Liver (tissue), 9 donors: Measurements from ENCODE around the gene STPG1. TPM values are rescaled to one million over a fixed set of nuclear protein-coding genes. Genes with fewer than 3 reads are reported as not detected.

Experiments
- DNase-seq: peaks from one replicate; pipeline ENCODE4 v3.0.0-alpha.2; 2017; ENCODE audit warnings: low spot score
- H3K27ac ChIP-seq, 2 donors: one replicate each; pipeline ENCODE4 v1.7.0; 2013; ENCODE audit warnings: inconsistent platforms in 2 of 2, low read length in 2 of 2, control low read depth in 1 of 2, low read depth in 1 of 2, mild to moderate bottlenecking in 1 of 2
- H3K27me3 ChIP-seq, 4 donors: one replicate each; pipeline versions ENCODE4 v1.6.1 to v1.7.0; 2013; ENCODE audit warnings: low read length in 3 of 4, inconsistent platforms in 1 of 4, mild to moderate bottlenecking in 1 of 4, moderate library complexity in 1 of 4; ENCODE audit not compliant: control insufficient read depth in 4 of 4, insufficient read depth in 4 of 4
- H3K36me3 ChIP-seq, 4 donors: one replicate each; pipeline versions ENCODE4 v1.6.1 to v1.7.0; 2013; ENCODE audit warnings: low read length in 3 of 4, mild to moderate bottlenecking in 3 of 4, low read depth in 1 of 4, moderate library complexity in 1 of 4; ENCODE audit not compliant: control insufficient read depth in 4 of 4, insufficient read depth in 3 of 4
- H3K4me1 ChIP-seq, 4 donors: one replicate each; pipeline versions ENCODE4 v1.6.1 to v1.7.0; 2013; ENCODE audit warnings: low read length in 3 of 4, mild to moderate bottlenecking in 3 of 4, moderate library complexity in 1 of 4; ENCODE audit not compliant: control insufficient read depth in 4 of 4, insufficient read depth in 4 of 4
- H3K4me3 ChIP-seq, 3 donors: one replicate each; pipeline versions ENCODE4 v1.6.1 to v1.7.0; 2013; ENCODE audit warnings: low read length in 3 of 3, control low read depth in 1 of 3, low read depth in 1 of 3, mild to moderate bottlenecking in 1 of 3
- H3K9ac ChIP-seq, 2 donors: one replicate each; pipeline ENCODE4 v1.7.0; 2013; ENCODE audit warnings: low read length in 2 of 2, mild to moderate bottlenecking in 2 of 2, moderate library complexity in 2 of 2, control low read depth in 1 of 2, low read depth in 1 of 2
- H3K9me3 ChIP-seq, 4 donors: one replicate each; pipeline versions ENCODE4 v1.6.1 to v1.7.0; 2013; ENCODE audit warnings: low read length in 3 of 4; ENCODE audit not compliant: control insufficient read depth in 4 of 4
- EGR1 ChIP-seq, 2 donors: IDR thresholded peaks; 2 replicates each; pipeline ENCODE4 v1.6.1; 2016 to 2018; ENCODE audit warnings: antibody characterized with exemption in 2 of 2, low read depth in 2 of 2
- FOXA1 ChIP-seq: IDR thresholded peaks from 2 replicates; pipeline ENCODE4 v1.6.1; 2016; ENCODE audit warnings: antibody characterized with exemption
- FOXA2 ChIP-seq: IDR thresholded peaks from 2 replicates; pipeline ENCODE4 v1.6.1; 2016; ENCODE audit warnings: antibody characterized with exemption
- GABPA ChIP-seq, 2 donors: IDR thresholded peaks in 1 of 2; conservative IDR thresholded peaks in 1 of 2; 2 replicates each; pipeline ENCODE4 v1.6.1; 2016; ENCODE audit warnings: antibody characterized with exemption in 2 of 2, mild to moderate bottlenecking in 1 of 2, moderate library complexity in 1 of 2
- HNF4A ChIP-seq, 2 donors: conservative IDR thresholded peaks; 2 replicates each; pipeline ENCODE4 v1.6.1; 2016; ENCODE audit warnings: antibody characterized with exemption in 2 of 2, mild to moderate bottlenecking in 2 of 2
- HNF4G ChIP-seq: IDR thresholded peaks from 2 replicates; pipeline ENCODE4 v1.6.1; 2016; ENCODE audit warnings: antibody characterized with exemption
- JUND ChIP-seq, 2 donors: IDR thresholded peaks; 2 replicates each; pipeline ENCODE4 v1.6.1; 2016; ENCODE audit warnings: antibody characterized with exemption in 2 of 2
- NR2F2 ChIP-seq: IDR thresholded peaks from 2 replicates; pipeline ENCODE4 v1.6.1; 2016; ENCODE audit warnings: antibody characterized with exemption
- RAD21 ChIP-seq, 2 donors: IDR thresholded peaks; 2 replicates each; pipeline ENCODE4 v1.6.1; 2016; ENCODE audit warnings: antibody characterized with exemption in 2 of 2, mild to moderate bottlenecking in 2 of 2
- RXRA ChIP-seq, 2 donors: IDR thresholded peaks; 2 replicates each; pipeline ENCODE4 v1.6.1; 2017 to 2018; ENCODE audit warnings: antibody characterized with exemption in 2 of 2, mild to moderate bottlenecking in 1 of 2
- SP1 ChIP-seq: IDR thresholded peaks from 2 replicates; pipeline ENCODE4 v1.6.1; 2018; ENCODE audit warnings: antibody characterized with exemption, mild to moderate bottlenecking
- TAF1 ChIP-seq: conservative IDR thresholded peaks from 2 replicates; pipeline ENCODE4 v1.6.1; 2016; ENCODE audit warnings: antibody characterized with exemption, mild to moderate bottlenecking
- YY1 ChIP-seq: IDR thresholded peaks from 2 replicates; pipeline ENCODE4 v1.6.1; 2016; ENCODE audit warnings: antibody characterized with exemption, mild to moderate bottlenecking
- whole genome bisulfite sequencing: extraction: QIAGEN DNeasy Blood & Tissue Kit; methylation state at CpG from one replicate; pipeline ENCODE4 v1.1.7; 2013; 5-methylcytosine and 5-hydroxymethylcytosine counted together
- polyA plus RNA-seq, 2 donors: library from polyadenylated mRNA; stranded (reverse) in 1 of 2; unstranded in 1 of 2; fragments of 200-250 nt in 1 of 2; fragments of >200 nt in 1 of 2; fragmentation: Nextera tagmentation in 1 of 2; extraction: Ambion mirVana in 1 of 2; gene quantifications; one replicate each; pipeline versions ENCODE4 v1.2.1 to v1.2.3, GENCODE V29; 2013 to 2015
- total RNA-seq, 2 donors: library from RNA; depleted of rRNA; stranded (reverse); fragments of >200 nt; gene quantifications; one replicate each; pipeline ENCODE4 v1.2.3, GENCODE V29; 2014
- TF ChIP-seq, protein P1 (sequence below): IDR thresholded peaks from 2 replicates; pipeline ENCODE4 v1.6.1; 2016; ENCODE audit warnings: antibody characterized with exemption
- TF ChIP-seq, protein P2 (sequence below): IDR thresholded peaks from 2 replicates; pipeline ENCODE4 v1.6.1; 2016; ENCODE audit warnings: antibody characterized with exemption
- TF ChIP-seq, protein P3 (sequence below): IDR thresholded peaks from 2 replicates; pipeline ENCODE4 v1.6.1; 2016; ENCODE audit warnings: antibody characterized with exemption, mild to moderate bottlenecking
- TF ChIP-seq, protein P4 (sequence below): fragments of 150-350 bp; IDR thresholded peaks from 2 replicates; pipeline ENCODE4 v1.5.1; 2017; ENCODE audit warnings: improper control_type of control experiment, low read depth, low read length; ENCODE audit not compliant: missing input control
- TF ChIP-seq, protein P5 (sequence below): IDR thresholded peaks from 2 replicates; pipeline ENCODE4 v1.6.1; 2016; ENCODE audit warnings: antibody characterized with exemption
- donor health status: healthy.
- donor health status: healthy.
- donor health status: healthy.
- donor health status: healthy.
- donor health status: healthy.

Gene STPG1
- total and polyA plus RNA-seq, 4 donors: 0.92 to 2.9 (median 1.0) TPM

DNA sequence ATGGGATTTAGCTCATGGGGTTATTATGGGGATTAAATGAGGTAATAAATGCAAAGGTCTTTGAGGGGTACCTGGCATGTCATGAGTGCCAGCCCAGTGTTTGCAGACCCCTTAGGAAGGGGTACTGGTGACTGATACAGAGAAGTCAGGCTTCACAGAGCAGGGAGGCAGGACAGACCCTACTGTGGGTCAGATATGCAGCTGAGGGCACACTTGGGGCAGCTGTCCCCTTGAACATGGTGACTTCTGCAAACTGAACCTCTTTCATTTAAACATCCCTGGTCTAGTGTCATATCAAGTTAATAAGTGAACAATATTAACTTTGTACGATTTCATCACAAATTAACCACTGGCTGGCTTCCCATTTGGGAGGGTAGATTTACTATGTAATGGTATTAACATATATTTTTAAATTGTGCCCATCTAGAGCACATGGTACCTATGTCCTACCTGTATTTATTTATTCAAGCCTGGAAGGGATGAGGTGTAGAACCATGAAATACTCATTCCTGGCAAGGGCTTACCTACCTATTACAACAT, 25.9 kb downstream of the STPG1 start:
- no peak overlapping the region for H3K4me3 ChIP-seq
- no peaks in the 10 kb centered on the region for H3K36me3 ChIP-seq
- H3K4me1 ChIP-seq: peaks cover 2 to 42% (median 42%) of the 10 kb centered on the region in 4 donors
- H3K9me3 ChIP-seq: no peaks in the 10 kb centered on the region
- 25% methylated on average over 1 of the region's 1 CpG for WGBS
- peak overlapping the region; percentile 19 to 60 for H3K27ac ChIP-seq
- no peak for TF ChIP-seq YY1
- no peak for TF ChIP-seq TAF1
- TF ChIP-seq, protein P1, sequence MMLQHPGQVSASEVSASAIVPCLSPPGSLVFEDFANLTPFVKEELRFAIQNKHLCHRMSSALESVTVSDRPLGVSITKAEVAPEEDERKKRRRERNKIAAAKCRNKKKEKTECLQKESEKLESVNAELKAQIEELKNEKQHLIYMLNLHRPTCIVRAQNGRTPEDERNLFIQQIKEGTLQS: peak; percentile 17
- TF ChIP-seq, protein P2, sequence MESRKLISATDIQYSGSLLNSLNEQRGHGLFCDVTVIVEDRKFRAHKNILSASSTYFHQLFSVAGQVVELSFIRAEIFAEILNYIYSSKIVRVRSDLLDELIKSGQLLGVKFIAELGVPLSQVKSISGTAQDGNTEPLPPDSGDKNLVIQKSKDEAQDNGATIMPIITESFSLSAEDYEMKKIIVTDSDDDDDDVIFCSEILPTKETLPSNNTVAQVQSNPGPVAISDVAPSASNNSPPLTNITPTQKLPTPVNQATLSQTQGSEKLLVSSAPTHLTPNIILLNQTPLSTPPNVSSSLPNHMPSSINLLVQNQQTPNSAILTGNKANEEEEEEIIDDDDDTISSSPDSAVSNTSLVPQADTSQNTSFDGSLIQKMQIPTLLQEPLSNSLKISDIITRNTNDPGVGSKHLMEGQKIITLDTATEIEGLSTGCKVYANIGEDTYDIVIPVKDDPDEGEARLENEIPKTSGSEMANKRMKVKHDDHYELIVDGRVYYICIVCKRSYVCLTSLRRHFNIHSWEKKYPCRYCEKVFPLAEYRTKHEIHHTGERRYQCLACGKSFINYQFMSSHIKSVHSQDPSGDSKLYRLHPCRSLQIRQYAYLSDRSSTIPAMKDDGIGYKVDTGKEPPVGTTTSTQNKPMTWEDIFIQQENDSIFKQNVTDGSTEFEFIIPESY: no peak
- TF ChIP-seq NR2F2: no peak
- TF ChIP-seq EGR1 (IDR thresholded peaks at IDR 0.05; ENCODE audit: low read depth in 2 of 2): no peak
- TF ChIP-seq HNF4A (conservative IDR thresholded peaks at IDR 0.05): peak in 1 of 2 donors; percentile 9
- TF ChIP-seq, protein P3, sequence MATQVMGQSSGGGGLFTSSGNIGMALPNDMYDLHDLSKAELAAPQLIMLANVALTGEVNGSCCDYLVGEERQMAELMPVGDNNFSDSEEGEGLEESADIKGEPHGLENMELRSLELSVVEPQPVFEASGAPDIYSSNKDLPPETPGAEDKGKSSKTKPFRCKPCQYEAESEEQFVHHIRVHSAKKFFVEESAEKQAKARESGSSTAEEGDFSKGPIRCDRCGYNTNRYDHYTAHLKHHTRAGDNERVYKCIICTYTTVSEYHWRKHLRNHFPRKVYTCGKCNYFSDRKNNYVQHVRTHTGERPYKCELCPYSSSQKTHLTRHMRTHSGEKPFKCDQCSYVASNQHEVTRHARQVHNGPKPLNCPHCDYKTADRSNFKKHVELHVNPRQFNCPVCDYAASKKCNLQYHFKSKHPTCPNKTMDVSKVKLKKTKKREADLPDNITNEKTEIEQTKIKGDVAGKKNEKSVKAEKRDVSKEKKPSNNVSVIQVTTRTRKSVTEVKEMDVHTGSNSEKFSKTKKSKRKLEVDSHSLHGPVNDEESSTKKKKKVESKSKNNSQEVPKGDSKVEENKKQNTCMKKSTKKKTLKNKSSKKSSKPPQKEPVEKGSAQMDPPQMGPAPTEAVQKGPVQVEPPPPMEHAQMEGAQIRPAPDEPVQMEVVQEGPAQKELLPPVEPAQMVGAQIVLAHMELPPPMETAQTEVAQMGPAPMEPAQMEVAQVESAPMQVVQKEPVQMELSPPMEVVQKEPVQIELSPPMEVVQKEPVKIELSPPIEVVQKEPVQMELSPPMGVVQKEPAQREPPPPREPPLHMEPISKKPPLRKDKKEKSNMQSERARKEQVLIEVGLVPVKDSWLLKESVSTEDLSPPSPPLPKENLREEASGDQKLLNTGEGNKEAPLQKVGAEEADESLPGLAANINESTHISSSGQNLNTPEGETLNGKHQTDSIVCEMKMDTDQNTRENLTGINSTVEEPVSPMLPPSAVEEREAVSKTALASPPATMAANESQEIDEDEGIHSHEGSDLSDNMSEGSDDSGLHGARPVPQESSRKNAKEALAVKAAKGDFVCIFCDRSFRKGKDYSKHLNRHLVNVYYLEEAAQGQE: no peak
- no peak for TF ChIP-seq GABPA (IDR thresholded peaks at IDR 0.05 in 1 of 2, conservative IDR thresholded peaks at IDR 0.05 in 1 of 2)
- TF ChIP-seq RAD21 (IDR thresholded peaks at IDR 0.05): peak in 1 of 2 donors; percentile 5
- TF ChIP-seq, protein P4, sequence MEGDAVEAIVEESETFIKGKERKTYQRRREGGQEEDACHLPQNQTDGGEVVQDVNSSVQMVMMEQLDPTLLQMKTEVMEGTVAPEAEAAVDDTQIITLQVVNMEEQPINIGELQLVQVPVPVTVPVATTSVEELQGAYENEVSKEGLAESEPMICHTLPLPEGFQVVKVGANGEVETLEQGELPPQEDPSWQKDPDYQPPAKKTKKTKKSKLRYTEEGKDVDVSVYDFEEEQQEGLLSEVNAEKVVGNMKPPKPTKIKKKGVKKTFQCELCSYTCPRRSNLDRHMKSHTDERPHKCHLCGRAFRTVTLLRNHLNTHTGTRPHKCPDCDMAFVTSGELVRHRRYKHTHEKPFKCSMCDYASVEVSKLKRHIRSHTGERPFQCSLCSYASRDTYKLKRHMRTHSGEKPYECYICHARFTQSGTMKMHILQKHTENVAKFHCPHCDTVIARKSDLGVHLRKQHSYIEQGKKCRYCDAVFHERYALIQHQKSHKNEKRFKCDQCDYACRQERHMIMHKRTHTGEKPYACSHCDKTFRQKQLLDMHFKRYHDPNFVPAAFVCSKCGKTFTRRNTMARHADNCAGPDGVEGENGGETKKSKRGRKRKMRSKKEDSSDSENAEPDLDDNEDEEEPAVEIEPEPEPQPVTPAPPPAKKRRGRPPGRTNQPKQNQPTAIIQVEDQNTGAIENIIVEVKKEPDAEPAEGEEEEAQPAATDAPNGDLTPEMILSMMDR: no peak
- peak in 1 of 2 donors; percentile 40 for TF ChIP-seq RXRA (IDR thresholded peaks at IDR 0.05)
- peak; percentile 11 for TF ChIP-seq SP1
- TF ChIP-seq FOXA2: no peak
- TF ChIP-seq FOXA1: no peak
- TF ChIP-seq, protein P5, sequence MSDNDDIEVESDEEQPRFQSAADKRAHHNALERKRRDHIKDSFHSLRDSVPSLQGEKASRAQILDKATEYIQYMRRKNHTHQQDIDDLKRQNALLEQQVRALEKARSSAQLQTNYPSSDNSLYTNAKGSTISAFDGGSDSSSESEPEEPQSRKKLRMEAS: no peak
- no peak for TF ChIP-seq JUND (IDR thresholded peaks at IDR 0.05)
- TF ChIP-seq HNF4G: no peak
- no peaks in the 10 kb centered on the region for H3K27me3 ChIP-seq
- DNase-seq: no peak
- H3K9ac ChIP-seq: no peak overlapping the region
